ENCODE results near the gene QSOX1.

The QSOX1 gene

DNA sequence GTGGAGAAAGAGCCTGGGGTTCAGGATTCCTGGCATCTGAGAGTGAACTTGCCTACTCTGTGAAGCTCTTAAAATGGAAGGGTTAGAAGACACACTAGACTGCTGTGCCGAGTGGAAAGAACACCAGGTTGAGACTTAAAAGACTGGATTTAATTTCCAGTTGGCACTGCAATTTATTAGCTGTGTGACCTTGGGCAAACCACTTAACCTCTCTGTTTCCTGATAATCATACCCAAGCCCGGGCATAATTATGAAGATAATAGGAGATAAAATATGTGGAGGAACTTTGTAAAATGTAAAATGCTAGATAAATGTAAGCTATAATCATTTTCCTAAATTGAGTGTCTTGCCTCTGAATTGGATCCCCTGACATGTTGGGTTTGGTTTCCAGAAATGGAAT lies 70.7 kb downstream of the QSOX1 start:
- Histone ChIP-seq H3K27ac (ENCODE audit: low read length) (no peak overlapping the region), H3K9me3 (ENCODE audit: insufficient read depth, low read length) (no peaks in the 10 kb centered on the region), H3K9ac (ENCODE audit: low read length) (no peak overlapping the region), H2AFZ (ENCODE audit: low read depth, low read length) (no peak overlapping the region), H3K4me2 (ENCODE audit: low read length) (no peak overlapping the region), H3K4me3 (ENCODE audit: low read length) (no peak overlapping the region), H3K79me2 (ENCODE audit: low read length) (no peaks in the 10 kb centered on the region), H3K4me1 (ENCODE audit: low read length) (no peaks in the 10 kb centered on the region), H3K36me3 (replicated peaks; ENCODE audit: low read depth, low read length) (no peaks in the 10 kb centered on the region), H4K20me1 (ENCODE audit: insufficient read depth, low read length) (no peaks in the 10 kb centered on the region), H3K27me3 (ENCODE audit: low read depth, low read length) (peaks cover 42% of the 10 kb centered on the region)
- TF ChIP-seq, protein P1, sequence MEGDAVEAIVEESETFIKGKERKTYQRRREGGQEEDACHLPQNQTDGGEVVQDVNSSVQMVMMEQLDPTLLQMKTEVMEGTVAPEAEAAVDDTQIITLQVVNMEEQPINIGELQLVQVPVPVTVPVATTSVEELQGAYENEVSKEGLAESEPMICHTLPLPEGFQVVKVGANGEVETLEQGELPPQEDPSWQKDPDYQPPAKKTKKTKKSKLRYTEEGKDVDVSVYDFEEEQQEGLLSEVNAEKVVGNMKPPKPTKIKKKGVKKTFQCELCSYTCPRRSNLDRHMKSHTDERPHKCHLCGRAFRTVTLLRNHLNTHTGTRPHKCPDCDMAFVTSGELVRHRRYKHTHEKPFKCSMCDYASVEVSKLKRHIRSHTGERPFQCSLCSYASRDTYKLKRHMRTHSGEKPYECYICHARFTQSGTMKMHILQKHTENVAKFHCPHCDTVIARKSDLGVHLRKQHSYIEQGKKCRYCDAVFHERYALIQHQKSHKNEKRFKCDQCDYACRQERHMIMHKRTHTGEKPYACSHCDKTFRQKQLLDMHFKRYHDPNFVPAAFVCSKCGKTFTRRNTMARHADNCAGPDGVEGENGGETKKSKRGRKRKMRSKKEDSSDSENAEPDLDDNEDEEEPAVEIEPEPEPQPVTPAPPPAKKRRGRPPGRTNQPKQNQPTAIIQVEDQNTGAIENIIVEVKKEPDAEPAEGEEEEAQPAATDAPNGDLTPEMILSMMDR (IDR thresholded peaks at IDR 0.05; ENCODE audit: low read depth, low read length) = no peak
- TF ChIP-seq EZH2phosphoT487 (IDR thresholded peaks at IDR 0.05; ENCODE audit: low read depth) = no peak

DNA sequence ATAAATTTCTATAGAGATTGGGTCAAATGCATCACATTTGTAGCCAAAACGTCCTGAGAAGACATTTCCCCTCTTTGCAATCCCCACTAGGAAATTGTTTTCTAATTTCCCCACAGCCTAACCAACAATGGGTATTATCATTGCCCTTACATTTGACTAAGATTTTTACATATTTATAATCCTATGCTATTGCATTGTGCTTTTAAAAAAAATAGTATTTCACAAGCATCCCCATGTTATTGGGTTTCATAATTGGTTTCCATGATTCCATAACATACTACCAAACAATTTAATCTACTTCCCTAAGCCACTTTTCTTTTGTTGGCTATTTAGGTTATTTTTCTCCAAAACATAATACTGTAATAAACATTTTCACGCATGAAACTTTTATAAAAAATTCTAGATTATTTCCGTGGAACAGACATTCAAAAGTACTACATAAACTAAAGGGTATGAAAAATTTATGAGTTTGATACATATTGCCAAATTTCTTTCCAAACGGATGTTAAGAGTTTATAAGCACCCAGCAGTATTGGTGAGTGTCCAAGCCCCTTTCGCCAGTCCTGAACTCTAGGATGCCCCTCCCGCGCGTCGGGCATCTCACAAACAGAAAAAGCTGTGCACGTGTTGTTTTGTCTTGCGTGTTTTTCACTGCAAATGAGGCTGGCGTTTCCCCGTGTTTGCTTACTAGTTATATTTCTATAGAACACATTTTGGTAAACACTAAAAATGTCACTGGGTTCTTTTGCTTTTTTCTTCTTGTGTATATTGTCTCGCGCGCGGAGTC lies 73.4 kb downstream of the QSOX1 start:
- Histone ChIP-seq H4K20me1 (ENCODE audit: insufficient read depth, low read length) (no peaks in the 10 kb centered on the region), H3K9ac (ENCODE audit: low read length) (no peak overlapping the region), H3K79me2 (ENCODE audit: low read length) (no peaks in the 10 kb centered on the region), H3K27ac (ENCODE audit: low read length) (no peak overlapping the region), H3K4me2 (ENCODE audit: low read length) (no peak overlapping the region), H2AFZ (ENCODE audit: low read depth, low read length) (no peak overlapping the region), H3K4me1 (ENCODE audit: low read length) (peaks cover 4% of the 10 kb centered on the region; the same call in 1 of the 2 replicates), H3K36me3 (replicated peaks; ENCODE audit: low read depth, low read length) (no peaks in the 10 kb centered on the region), H3K27me3 (ENCODE audit: low read depth, low read length) (peaks cover 40% of the 10 kb centered on the region), H3K9me3 (ENCODE audit: insufficient read depth, low read length) (no peaks in the 10 kb centered on the region), H3K4me3 (ENCODE audit: low read length) (no peak overlapping the region)
- no peak for TF ChIP-seq EZH2phosphoT487 (IDR thresholded peaks at IDR 0.05; ENCODE audit: low read depth)
- TF ChIP-seq, protein P1 (IDR thresholded peaks at IDR 0.05; ENCODE audit: low read depth, low read length) = no peak

DNA sequence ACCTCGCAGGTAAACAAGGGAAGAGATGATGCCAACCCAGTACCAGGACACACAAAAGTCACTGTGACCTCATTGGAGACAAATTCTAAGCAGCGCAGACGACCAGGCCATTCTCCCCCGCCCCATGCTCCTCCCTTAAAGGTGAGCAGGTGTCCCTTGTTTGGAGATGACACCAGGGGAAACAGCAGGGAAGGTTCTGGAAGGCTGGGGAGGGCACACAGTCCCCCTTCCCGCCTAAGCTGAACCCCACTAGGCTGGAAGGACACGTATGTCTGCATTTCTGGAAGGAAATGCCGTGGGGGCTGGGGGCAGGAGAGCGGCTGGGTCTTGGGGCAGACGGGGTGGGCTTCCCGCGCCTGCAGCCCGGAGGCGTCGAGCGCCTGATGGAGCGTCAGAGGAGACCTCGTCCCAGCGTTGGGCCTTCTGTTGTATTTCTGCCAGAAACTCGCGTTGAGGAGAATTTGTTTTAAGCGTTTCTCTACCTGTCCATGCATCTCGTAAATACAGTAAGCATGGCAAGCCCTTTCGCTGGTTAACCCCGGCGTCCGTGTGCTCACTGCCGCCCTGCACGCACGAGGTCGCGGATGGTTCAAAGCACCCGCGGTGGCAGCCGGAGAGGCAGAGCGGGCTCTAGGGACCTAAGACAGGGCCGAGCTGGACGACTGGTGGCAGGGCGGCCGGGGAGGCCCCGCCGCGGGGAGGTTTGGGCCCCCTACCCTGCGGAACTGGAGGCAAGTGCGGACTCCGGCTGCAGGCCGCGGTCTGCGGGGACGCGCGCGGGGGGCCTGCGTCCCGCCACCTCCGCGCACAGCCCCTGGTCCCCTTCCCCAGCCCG lies 74.2 kb downstream of the QSOX1 start:
- H2AFZ ChIP-seq (ENCODE audit: low read depth, low read length) = no peak overlapping the region
- H3K9me3 ChIP-seq (ENCODE audit: insufficient read depth, low read length) = no peaks in the 10 kb centered on the region
- peaks cover 34% of the 10 kb centered on the region for H3K27me3 ChIP-seq (ENCODE audit: low read depth, low read length)
- peaks cover 4% of the 10 kb centered on the region; the same call in 1 of the 2 replicates for H3K4me1 ChIP-seq (ENCODE audit: low read length)
- no peak overlapping the region for H3K4me3 ChIP-seq (ENCODE audit: low read length)
- no peak overlapping the region for H3K27ac ChIP-seq (ENCODE audit: low read length)
- no peaks in the 10 kb centered on the region for H3K36me3 ChIP-seq (replicated peaks; ENCODE audit: low read depth, low read length)
- H3K4me2 ChIP-seq (ENCODE audit: low read length) = no peak overlapping the region
- TF ChIP-seq EZH2phosphoT487 (IDR thresholded peaks at IDR 0.05; ENCODE audit: low read depth) = no peak
- no peaks in the 10 kb centered on the region for H3K79me2 ChIP-seq (ENCODE audit: low read length)
- no peaks in the 10 kb centered on the region for H4K20me1 ChIP-seq (ENCODE audit: insufficient read depth, low read length)
- H3K9ac ChIP-seq (ENCODE audit: low read length) = no peak overlapping the region

DNA sequence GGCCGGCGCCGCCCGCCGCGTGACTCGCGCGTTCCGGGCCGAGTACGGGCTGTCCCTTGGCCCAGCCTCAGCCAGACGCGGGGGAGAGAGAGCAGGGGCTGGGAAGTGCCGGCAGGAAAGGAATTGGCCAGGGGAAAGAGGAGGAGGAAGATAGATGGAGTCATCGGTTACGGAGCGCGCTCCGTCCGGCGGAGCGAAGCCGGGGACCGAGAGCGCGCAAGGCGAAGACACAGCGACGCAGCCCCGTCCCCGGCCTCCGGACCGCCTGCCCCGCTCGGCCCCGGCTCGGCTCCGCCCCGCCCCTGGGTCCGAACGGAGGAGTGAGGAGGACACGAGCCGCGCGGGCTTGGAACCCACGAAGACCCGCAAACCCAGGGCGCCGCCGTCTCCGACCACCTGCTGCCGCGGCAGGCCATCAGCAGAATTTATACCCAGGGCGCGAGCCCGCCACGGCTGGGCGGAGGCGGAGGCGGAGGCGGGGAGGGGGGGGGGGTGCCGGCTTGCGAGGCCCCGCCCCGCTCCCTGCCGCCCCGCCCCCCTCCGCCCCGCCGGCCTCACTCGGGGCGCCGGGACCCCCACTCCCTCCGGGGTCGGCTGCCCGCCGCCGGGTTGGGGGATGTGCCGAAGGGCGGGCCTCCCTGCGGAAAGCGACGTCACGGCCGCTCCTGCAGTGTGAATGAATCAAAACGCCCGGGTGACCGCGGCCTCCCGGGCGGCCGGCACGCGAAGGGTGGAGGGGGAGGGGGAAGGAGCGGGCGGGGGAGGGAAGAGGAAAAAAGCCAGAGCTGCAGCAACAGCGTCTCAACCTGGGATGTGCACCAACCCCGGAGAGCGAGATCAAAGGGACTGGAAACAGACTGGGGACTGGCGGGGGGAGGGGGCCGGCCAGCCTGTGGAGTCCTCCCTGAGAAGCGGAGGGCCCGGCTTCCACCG lies 75.1 kb downstream of the QSOX1 start, which contains the start of gene LHX4:
Gene LHX4, plus strand, starts transcription at position 782 of the 933 bp plus-strand sequence. CDS start 266 bp downstream, outside the sequence.
- Histone ChIP-seq H2AFZ (ENCODE audit: low read depth, low read length) (peak within 1 kb of the TSS; percentile 78), H3K27ac (ENCODE audit: low read length) (no peak within 1 kb of the TSS), H3K4me2 (ENCODE audit: low read length) (peak within 1 kb of the TSS; percentile 89), H3K27me3 (ENCODE audit: low read depth, low read length) (peaks cover 29% of the 10 kb centered on the region), H3K36me3 (replicated peaks; ENCODE audit: low read depth, low read length) (no peaks in the 10 kb centered on the region), H3K9me3 (ENCODE audit: insufficient read depth, low read length) (no peaks in the 10 kb centered on the region), H3K4me1 (ENCODE audit: low read length) (peaks cover 4% of the 10 kb centered on the region; the same call in 1 of the 2 replicates), H3K9ac (ENCODE audit: low read length) (peak within 1 kb of the TSS; percentile 56), H4K20me1 (ENCODE audit: insufficient read depth, low read length) (no peaks in the 10 kb centered on the region), H3K79me2 (ENCODE audit: low read length) (no peaks in the 10 kb centered on the region), H3K4me3 (ENCODE audit: low read length) (peak within 1 kb of the TSS; percentile 84)
- TF ChIP-seq, protein P1 (IDR thresholded peaks at IDR 0.05; ENCODE audit: low read depth, low read length) = no peak
- TF ChIP-seq EZH2phosphoT487 (IDR thresholded peaks at IDR 0.05; ENCODE audit: low read depth) = no peak

Data from OCI-LY3 (cell line).